Fibroblast of villous mesenchyme (primary cell): Measurements from ENCODE around the gene CCBE1. TPM values are rescaled to one million over a fixed set of nuclear protein-coding genes. Genes with fewer than 3 reads are reported as not detected.

Source experiments
- DNase-seq: peaks from one replicate; pipeline ENCODE4 v3.0.0-alpha.2; 2010; ENCODE audit warnings: low read depth
- H3K4me3 ChIP-seq: 2 replicates; pipeline ENCODE4 v1.5.1; 2011; ENCODE audit warnings: low read depth, mild to moderate bottlenecking, low read length
- CTCF ChIP-seq: IDR thresholded peaks from 2 replicates; pipeline ENCODE4 v1.5.1; 2012; ENCODE audit warnings: low read depth, mild to moderate bottlenecking, low read length; ENCODE audit not compliant: insufficient read depth
- total RNA-seq: library from RNA; depleted of rRNA; stranded (reverse); fragments of >200 nt; gene quantifications from 2 replicates; pipeline ENCODE4 v1.2.3, GENCODE V29; 2012

Gene CCBE1
- total RNA-seq, 1 donor, result 10.4 TPM

GRCh38 chr18:59661891-59662701 is 35.1 kb downstream of the CCBE1 start:
- TF ChIP-seq CTCF, result no peak
- no peak for DNase-seq
- no peak overlapping the region for H3K4me3 ChIP-seq

- no peak overlapping the region for H3K4me3 ChIP-seq
- DNase-seq, result peak; percentile 88
- TF ChIP-seq CTCF, result no peak
Observed at GRCh38 chr18:59660786-59661743, 36.2 kb downstream of the CCBE1 start.

- no peak for DNase-seq
- TF ChIP-seq CTCF, result no peak
- H3K4me3 ChIP-seq, result no peak overlapping the region
Observed at GRCh38 chr18:59660366-59660765, 36.9 kb downstream of the CCBE1 start.

- no peak for TF ChIP-seq CTCF
- H3K4me3 ChIP-seq, result no peak overlapping the region
- DNase-seq, result no peak
Observed at GRCh38 chr18:59659508-59660170, 37.6 kb downstream of the CCBE1 start.

- H3K4me3 ChIP-seq, result no peak overlapping the region
- TF ChIP-seq CTCF, result no peak
- no peak for DNase-seq
Observed at GRCh38 chr18:59658941-59659340, 38.3 kb downstream of the CCBE1 start.

GRCh38 chr18:59657012-59657411 is 40.2 kb downstream of the CCBE1 start:
- H3K4me3 ChIP-seq, result no peak overlapping the region
- TF ChIP-seq CTCF, result no peak
- DNase-seq, result no peak
